WTC11 (cell line): ENCODE results near the gene FOLR1. TPM values are rescaled to one million over a fixed set of nuclear protein-coding genes. Genes with fewer than 3 reads are reported as not detected.

Experiments
- ATAC-seq: fragments of 200-7000 bp; cut with Tn5 transposase; 2 replicates; pipeline ENCODE4 v1.10.0; 2021; ENCODE audit warnings: mild to moderate bottlenecking, moderate library complexity
- CTCF ChIA-PET: fragments of 300-600 bp; sonication (Branson Sonifier 250); formaldehyde crosslinking; loops from one replicate; lab custom pipeline; 2021; ENCODE audit warnings: antibody characterized with exemption; lab: Charles Lee
- POLR2A ChIA-PET: fragments of 350-600 bp; sonication (Branson Sonifier 250); formaldehyde crosslinking; loops from one replicate; lab custom pipeline; 2021; ENCODE audit warnings: antibody characterized with exemption; lab: Charles Lee
- DNase-seq: peaks from one replicate; pipeline ENCODE4 v3.0.0; 2021; ENCODE audit warnings: low spot score
- H3K27ac Mint-ChIP-seq: 2 replicates; pipeline ENCODE4 v1.8.0; 2021; ENCODE audit warnings: mixed read lengths
- H3K27me3 Mint-ChIP-seq: 2 replicates; pipeline ENCODE4 v1.8.0; 2021; ENCODE audit warnings: low read depth, mild to moderate bottlenecking, moderate library complexity, mixed read lengths
- H3K36me3 Mint-ChIP-seq: 2 replicates; pipeline ENCODE4 v1.8.0; 2021; ENCODE audit warnings: mixed read lengths
- H3K4me1 Mint-ChIP-seq: 2 replicates; pipeline ENCODE4 v1.8.0; 2022; ENCODE audit warnings: mixed read lengths
- H3K4me3 Mint-ChIP-seq: 2 replicates; pipeline ENCODE4 v1.8.0; 2021; ENCODE audit warnings: mild to moderate bottlenecking, moderate library complexity, mixed read lengths
- H3K9me3 Mint-ChIP-seq: 2 replicates; pipeline ENCODE4 v1.8.0; 2021; ENCODE audit warnings: mixed read lengths
- AFF4 ChIP-seq: sonication (generic); formaldehyde crosslinking; IDR thresholded peaks from 2 replicates; pipeline ENCODE4 v1.8.1; 2023; ENCODE audit warnings: mild to moderate bottlenecking, missing genetic modification reagents, borderline replicate concordance
- FOXK1 ChIP-seq: sonication (generic); formaldehyde crosslinking; IDR thresholded peaks from 2 replicates; pipeline ENCODE4 v1.8.0; 2022; ENCODE audit warnings: mild to moderate bottlenecking, moderate library complexity, missing genetic modification reagents
- GABPB1 ChIP-seq: sonication (generic); formaldehyde crosslinking; IDR thresholded peaks from 2 replicates; pipeline ENCODE4 v1.8.1; 2023; ENCODE audit warnings: mild to moderate bottlenecking, missing genetic modification reagents
- GTF2I ChIP-seq: fragments of 250-450 bp; sonication (Bioruptor Pico); conservative IDR thresholded peaks from 2 replicates; pipeline ENCODE4 v1.4.0; 2021; ENCODE audit warnings: mild to moderate bottlenecking
- NR2C2 ChIP-seq: sonication (generic); formaldehyde crosslinking; IDR thresholded peaks from 2 replicates; pipeline ENCODE4 v1.8.0; 2022; ENCODE audit warnings: mild to moderate bottlenecking, missing genetic modification reagents
- PRDM15 ChIP-seq: sonication (generic); formaldehyde crosslinking; IDR thresholded peaks from 2 replicates; pipeline ENCODE4 v1.8.0; 2022; ENCODE audit warnings: missing genetic modification reagents
- total RNA-seq: library from RNA; stranded (reverse); gene quantifications from 3 replicates; pipeline ENCODE4 v1.2.3, GENCODE V29; 2021
- TF ChIP-seq, protein P1 (sequence below): sonication (generic); formaldehyde crosslinking; IDR thresholded peaks from 2 replicates; pipeline ENCODE4 v1.8.1; 2022; ENCODE audit warnings: missing genetic modification reagents, borderline replicate concordance
- TF ChIP-seq, protein P2 (sequence below): sonication (generic); formaldehyde crosslinking; IDR thresholded peaks from 2 replicates; pipeline ENCODE4 v1.8.0; 2023; ENCODE audit warnings: missing genetic modification reagents, mild to moderate bottlenecking, borderline replicate concordance

FOLR1 gene
- total RNA-seq, 1 experiment from 2014 or later, result 0.35 TPM

DNA sequence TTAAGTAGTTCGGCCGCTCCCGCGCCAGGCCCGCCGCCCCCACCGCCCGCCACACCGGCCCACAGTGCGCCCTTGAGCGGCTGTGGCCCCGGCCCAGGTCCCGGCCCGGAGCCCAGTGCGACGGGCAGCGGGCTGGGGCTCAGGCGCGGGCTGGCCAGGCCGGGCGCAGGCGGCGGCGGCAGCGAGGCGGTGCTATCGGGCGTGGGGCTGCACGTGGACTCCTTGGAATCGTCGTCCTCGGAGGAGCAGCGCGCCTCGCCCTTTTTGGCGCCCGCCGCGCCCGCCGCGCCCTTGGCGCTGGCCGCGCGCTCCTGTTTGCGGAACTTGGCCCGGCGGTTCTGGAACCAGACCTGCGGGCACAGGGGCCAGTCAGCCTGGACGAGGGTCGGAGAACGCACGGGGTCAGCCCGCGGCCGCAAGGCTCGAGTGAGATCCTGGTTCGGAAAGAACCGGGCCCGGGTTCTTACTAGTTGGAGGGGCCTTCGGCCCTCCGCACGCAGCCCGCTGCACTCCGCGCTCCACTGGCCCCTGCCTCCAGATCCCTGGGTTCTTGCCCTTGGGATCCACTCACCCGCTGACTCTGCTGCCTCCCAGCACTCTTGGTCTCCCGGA is 48.0 kb downstream of the FOLR1 start (continued):
- TF ChIP-seq AFF4 (CRISPR knock-in tag) (no peak), GTF2I (CRISPR knock-in tag) (no peak), NR2C2 (no peak), FOXK1 (CRISPR knock-in tag) (0 out of 2 replicates have a peak, but pooled peaks have one; percentile 52)
- TF ChIP-seq, protein P1, sequence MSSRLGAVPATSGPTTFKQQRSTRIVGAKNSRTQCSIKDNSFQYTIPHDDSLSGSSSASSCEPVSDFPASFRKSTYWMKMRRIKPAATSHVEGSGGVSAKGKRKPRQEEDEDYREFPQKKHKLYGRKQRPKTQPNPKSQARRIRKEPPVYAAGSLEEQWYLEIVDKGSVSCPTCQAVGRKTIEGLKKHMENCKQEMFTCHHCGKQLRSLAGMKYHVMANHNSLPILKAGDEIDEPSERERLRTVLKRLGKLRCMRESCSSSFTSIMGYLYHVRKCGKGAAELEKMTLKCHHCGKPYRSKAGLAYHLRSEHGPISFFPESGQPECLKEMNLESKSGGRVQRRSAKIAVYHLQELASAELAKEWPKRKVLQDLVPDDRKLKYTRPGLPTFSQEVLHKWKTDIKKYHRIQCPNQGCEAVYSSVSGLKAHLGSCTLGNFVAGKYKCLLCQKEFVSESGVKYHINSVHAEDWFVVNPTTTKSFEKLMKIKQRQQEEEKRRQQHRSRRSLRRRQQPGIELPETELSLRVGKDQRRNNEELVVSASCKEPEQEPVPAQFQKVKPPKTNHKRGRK (CRISPR knock-in tag), result no peak
- TF ChIP-seq, protein P2, sequence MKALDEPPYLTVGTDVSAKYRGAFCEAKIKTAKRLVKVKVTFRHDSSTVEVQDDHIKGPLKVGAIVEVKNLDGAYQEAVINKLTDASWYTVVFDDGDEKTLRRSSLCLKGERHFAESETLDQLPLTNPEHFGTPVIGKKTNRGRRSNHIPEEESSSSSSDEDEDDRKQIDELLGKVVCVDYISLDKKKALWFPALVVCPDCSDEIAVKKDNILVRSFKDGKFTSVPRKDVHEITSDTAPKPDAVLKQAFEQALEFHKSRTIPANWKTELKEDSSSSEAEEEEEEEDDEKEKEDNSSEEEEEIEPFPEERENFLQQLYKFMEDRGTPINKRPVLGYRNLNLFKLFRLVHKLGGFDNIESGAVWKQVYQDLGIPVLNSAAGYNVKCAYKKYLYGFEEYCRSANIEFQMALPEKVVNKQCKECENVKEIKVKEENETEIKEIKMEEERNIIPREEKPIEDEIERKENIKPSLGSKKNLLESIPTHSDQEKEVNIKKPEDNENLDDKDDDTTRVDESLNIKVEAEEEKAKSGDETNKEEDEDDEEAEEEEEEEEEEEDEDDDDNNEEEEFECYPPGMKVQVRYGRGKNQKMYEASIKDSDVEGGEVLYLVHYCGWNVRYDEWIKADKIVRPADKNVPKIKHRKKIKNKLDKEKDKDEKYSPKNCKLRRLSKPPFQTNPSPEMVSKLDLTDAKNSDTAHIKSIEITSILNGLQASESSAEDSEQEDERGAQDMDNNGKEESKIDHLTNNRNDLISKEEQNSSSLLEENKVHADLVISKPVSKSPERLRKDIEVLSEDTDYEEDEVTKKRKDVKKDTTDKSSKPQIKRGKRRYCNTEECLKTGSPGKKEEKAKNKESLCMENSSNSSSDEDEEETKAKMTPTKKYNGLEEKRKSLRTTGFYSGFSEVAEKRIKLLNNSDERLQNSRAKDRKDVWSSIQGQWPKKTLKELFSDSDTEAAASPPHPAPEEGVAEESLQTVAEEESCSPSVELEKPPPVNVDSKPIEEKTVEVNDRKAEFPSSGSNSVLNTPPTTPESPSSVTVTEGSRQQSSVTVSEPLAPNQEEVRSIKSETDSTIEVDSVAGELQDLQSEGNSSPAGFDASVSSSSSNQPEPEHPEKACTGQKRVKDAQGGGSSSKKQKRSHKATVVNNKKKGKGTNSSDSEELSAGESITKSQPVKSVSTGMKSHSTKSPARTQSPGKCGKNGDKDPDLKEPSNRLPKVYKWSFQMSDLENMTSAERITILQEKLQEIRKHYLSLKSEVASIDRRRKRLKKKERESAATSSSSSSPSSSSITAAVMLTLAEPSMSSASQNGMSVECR, result peak; percentile 58; the same call in 1 of the 2 replicates
- TF ChIP-seq, all 79 proteins: peak for 18

GRCh38 chr11:72240461-72241290 is 48.7 kb downstream of the FOLR1 start:
- no peak for ATAC-seq
- CTCF ChIA-PET, result interaction anchor here (0.6 to 7.5 kb wide), 7 partner anchors 18 to 216 kb away, joined by 3 to 89 read pairs (median 4); partner anchors contain the start of gene CLPB
- TF ChIP-seq GABPB1 (CRISPR knock-in tag) (no peak), PRDM15 (CRISPR knock-in tag) (peak; percentile 73)

More at GRCh38 chr11:72240461-72241290, 48.7 kb downstream of the FOLR1 start:
- peak; percentile 25 for DNase-seq
- peaks cover 54% of the 10 kb centered on the region for H3K27me3 Mint-ChIP-seq
- POLR2A ChIA-PET, result interaction anchor here (5.7 kb wide), 1 partner anchor 17 kb away, joined by 37 read pairs; the partner anchor contains the start of gene INPPL1
- H3K9me3 Mint-ChIP-seq, result no peaks in the 10 kb centered on the region
- no peak overlapping the region for H3K27ac Mint-ChIP-seq
- H3K36me3 Mint-ChIP-seq, result peaks cover 5% of the 10 kb centered on the region; the same call in 1 of the 2 replicates
- peaks cover 41% of the 10 kb centered on the region for H3K4me1 Mint-ChIP-seq
- H3K4me3 Mint-ChIP-seq, result peak overlapping the region; percentile 74
